HG02623 (cell line): ENCODE results near the gene UNC79.
"Not testable (repeated sequence)": the region's sequence is repeated elsewhere in the genome, so short reads cannot be mapped to it uniquely, and the experiment has no call there.

ENCODE experiments used
- ATAC-seq: cut with Tn5 transposase; IDR thresholded peaks from one replicate; pipeline ENCODE4 v1.9.1; 2021; ENCODE audit warnings: moderate library complexity; ENCODE audit not compliant: unreplicated experiment

UNC79 gene

GRCh38 chr14:93430315-93431035, at the start of gene UNC79:
TSS of gene UNC79 (plus strand) at chr14:93430939. CDS start at chr14:93431030, 91 bp downstream.
- ATAC-seq = no peak

DNA sequence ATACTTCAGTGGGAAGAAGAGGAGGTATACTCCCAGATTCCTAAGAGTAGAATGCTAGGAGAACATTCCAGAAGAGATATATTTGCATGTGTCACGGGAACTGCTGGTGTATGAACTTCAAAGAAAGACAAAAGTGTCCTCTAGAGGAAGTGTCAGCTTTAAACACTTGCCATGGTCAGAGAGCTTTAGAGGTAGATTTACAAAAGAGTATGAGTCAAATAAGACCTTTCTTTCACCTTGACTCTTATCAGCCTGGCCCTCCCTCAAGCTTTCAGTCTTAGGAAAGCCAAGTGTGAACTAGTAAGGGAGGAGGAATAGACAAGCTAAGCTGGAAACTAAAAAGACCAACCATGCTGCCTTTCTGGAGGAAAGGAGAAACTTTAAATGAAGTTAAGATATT, 49.1 kb upstream of the UNC79 start:
- no peak for ATAC-seq

- not testable (repeated sequence) for ATAC-seq
Measured at GRCh38 chr14:93384256-93384655, 46.5 kb upstream of the UNC79 start.

DNA sequence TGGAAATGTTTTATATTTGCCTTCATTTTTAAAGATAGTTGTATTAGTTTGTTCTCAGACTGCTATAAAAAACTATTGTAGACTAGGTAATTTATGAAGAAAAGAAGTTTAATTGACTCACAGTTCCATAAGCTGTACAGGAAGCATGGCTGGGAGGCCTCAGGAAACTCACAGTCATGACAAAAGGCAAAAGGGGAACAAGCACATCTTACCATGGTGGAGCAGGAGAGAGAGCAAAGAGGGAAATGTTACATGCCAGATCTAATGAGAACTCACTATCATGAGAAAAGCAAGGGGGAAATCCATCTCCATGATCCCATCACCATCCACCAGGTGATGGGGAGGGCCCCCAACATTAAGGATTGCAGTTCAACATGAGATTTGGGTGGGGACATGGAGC, 35.5 kb upstream of the UNC79 start:
- ATAC-seq = no peak

- ATAC-seq = no peak
Measured at GRCh38 chr14:93396456-93396855, 34.3 kb upstream of the UNC79 start.

- ATAC-seq = no peak
Measured at GRCh38 chr14:93398491-93398890, 32.2 kb upstream of the UNC79 start.

DNA sequence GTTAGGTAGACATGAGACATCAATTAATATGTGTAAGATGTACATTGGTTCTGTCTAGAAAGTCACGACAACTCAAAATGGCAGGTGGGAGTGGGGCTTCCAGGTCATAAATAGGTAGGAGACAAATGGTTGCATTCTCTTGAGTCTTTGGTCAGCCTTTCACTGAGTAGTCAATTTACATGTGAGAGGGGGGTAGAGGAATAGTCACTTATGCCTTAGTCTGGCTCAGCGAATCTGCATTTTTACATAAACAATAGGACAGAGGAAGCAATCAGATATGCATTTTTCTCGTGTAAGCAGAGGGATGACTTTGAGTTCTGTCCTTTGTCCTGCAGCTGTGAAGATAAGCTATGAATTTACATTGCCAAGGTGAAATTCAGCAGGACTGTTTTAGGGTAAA, 27.8 kb upstream of the UNC79 start:
- ATAC-seq = no peak

DNA sequence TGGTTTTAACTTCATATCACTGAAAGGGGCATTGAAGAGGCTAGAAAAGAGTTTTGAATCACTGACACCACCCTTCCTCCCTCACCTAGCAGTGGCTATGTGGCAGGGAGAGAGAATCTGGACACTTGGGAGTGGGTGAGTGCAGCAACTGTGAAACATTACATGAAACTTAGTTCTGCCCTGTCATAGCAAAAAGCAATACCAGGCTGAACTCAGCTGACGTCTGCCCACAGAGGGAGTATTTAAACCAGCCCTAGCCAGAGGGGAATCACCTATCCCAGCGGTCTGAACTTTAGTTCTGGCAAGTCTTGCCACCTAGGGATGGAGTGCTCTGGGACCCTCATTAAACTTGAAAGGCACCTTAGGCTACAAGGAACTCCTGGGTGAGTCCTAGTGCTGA, 20.7 kb upstream of the UNC79 start:
- ATAC-seq = no peak

DNA sequence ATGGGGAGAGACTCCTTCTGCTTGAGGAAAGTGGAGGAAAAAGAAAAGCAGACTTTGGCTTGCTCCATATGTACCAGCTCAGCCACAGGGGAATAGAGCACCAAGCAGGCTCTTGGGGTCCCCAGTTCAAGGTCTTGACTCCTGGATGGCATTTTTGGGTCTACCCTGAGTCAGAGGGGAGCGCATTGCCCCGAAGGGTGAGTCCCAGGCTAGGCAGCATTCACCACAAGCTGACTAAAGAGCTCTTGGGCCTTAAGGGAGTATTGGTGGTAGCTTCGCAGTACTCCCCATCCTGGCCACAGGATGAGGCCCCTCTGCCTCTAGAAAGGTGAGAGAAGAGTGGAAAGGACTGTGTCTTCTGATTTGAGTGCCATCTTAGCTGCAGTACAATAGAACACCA, 19.8 kb upstream of the UNC79 start:
- no peak for ATAC-seq

- not testable (repeated sequence) for ATAC-seq
Measured at GRCh38 chr14:93425136-93425535, 5.6 kb upstream of the UNC79 start.

DNA sequence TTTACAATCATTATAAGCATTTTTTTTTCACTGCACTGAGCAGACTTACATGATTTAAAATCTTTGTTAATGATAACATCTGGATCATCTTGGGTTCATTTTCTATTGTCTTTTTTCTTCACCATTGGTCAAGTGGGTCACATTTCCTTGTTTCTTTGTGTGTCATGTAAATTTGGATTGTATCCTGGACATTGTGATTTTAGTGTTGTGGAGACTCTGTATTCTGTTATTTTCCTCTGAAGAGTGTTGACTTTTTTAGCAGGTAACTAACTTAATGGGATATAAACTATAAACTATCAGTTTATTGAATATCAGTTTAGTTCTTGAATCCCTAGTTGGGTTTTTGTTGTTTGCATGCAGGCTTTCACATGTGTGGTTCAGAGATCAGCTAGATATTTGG, 4.0 kb upstream of the UNC79 start:
- no peak for ATAC-seq

GRCh38 chr14:93431036-93431670, 414 bp downstream of the UNC79 start:
- ATAC-seq = no peak

DNA sequence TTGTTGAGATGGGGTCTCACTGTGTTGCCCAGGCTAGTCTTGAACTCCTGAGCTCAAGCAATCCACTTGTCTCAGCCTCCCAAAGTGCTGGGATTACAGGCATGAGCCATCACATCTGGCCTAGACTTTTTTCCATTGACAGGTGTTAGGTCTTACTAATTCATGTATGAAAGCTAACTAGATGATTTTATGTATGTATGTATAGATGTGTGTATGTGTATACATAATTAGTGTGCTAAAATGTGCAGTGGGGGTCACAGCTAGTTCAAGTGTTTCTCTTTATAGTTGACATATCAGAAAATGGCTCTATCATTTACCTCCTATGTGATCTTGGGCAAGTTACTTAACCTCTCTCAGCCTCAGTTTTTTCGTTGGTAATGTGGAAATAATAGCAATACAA, 23.5 kb downstream of the UNC79 start:
- ATAC-seq = no peak

DNA sequence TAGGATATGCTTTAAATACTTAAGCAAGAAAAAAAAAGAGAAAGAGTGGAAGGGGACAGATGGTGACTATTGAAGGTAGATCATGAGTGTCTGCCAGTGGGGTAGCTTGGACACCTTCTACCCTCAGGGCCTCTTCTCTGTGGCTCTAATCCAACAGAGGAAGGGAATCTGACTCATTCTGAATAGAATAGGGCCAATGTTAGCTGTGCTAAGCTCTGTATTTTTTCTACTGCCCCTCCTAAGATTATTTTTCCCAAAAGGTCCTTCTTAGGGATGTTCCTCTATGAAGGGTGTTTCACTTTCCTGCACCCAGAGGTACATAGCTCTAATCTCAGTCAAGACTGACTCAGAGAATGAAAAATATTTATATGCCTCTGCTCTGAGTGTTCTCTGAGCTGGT, 25.6 kb downstream of the UNC79 start:
- ATAC-seq = no peak

DNA sequence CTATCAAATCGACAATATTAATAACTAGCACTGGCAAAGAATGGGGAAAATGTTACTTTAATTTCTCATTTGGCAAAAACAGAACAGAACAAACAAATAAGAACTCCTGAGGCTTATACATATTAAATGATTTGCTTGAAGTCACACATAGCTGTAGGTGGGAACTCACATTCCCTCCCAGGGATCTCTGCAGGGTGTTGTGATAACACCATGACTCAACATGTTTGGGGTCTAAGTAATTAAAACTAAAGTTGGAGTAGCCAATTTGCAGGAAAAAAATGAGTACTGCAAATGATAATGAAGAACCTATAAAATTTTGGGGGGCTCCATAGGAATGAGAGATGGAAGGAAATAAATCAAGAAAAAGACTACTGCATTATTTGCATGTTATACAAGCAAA, 27.5 kb downstream of the UNC79 start:
- ATAC-seq = no peak

- no peak for ATAC-seq
Measured at GRCh38 chr14:93462479-93462878, 31.7 kb downstream of the UNC79 start.

GRCh38 chr14:93464271-93464670, 33.5 kb downstream of the UNC79 start:
- ATAC-seq = no peak

- ATAC-seq = no peak
Measured at GRCh38 chr14:93475471-93475870, 44.7 kb downstream of the UNC79 start.

- ATAC-seq = no peak
Measured at GRCh38 chr14:93476305-93476704, 45.6 kb downstream of the UNC79 start.

DNA sequence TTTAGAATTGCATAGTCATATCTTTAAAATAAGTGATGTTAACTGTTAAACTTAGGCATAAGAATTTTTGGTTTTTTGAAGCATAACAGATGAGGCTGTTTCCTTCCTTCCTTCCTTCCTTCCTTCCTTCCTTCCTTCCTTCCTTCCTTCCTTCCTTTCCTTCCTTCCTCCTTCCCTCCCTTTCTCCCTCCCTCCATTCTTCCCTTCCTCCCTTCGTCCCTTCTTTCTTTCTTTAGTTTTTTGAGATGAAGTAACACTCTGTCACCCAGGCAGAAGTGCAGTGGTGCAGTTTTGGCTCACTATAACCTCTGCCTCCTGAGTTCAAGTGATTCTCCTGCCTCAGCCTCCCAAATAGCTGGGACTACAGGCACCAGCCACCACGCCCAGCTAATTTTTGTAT, 48.3 kb downstream of the UNC79 start:
- not testable (repeated sequence) for ATAC-seq

DNA sequence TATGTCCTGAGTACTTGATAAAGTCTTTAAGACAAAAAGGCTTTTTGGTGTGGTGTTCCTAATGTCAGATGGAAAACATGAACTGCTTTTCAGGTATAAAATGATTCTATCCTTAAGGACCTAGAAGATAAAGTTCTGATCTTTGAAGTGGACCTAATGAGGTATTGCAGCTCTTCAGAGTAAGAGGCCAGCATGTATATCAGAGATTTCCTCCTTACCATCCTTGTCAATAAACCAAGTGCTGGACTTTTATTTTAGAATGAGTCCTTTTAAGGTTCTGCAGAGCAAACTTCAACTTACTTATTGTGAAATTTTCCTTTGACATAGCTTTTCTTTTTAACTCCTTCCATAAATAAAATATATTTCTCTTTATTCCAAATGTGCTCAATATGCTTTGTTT, 50.1 kb downstream of the UNC79 start:
- ATAC-seq = no peak

GRCh38 chr14:93481758-93482157, 51.0 kb downstream of the UNC79 start:
- no peak for ATAC-seq

DNA sequence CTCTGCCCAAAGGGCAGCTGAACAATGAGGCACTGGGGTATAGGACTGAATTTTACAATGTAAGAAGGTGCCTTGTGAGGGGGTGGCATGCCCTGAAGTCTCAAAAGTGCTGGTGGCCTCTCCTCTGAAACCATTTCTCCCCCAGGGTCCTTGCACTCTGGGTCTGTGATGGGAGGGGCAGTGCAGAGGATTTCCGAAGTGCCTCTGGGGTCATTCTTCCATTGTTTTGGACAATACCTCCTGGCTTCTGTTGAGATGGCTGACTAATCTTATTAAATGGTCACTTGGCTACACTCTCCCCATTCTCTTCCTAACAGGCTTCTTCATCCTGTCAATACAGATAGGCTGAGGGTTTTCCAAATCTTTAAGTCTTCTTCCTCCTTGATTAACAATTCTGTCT, 59.3 kb downstream of the UNC79 start:
- ATAC-seq = no peak
